HCT116 (cell line): ENCODE measurements around the gene POLR1D. TPM values are rescaled to one million over a fixed set of nuclear protein-coding genes. Genes with fewer than 3 reads are reported as not detected.
A peak's percentile ranks its signal among the peaks of the same experiment; 100 is the strongest.

Experiments
- ATAC-seq: fragments of 200-7000 bp; cut with Tn5 transposase; 2 replicates; pipeline ENCODE4 v1.9.1; 2020; ENCODE audit warnings: mild to moderate bottlenecking, moderate library complexity
- BruUV-seq: library from RNA; stranded (reverse); fragments of 400-500 nt; replicated peaks from 2 replicates; lab custom pipeline; 2021; lab: Mats Ljungman, UMichigan
- CTCF ChIA-PET: fragments of 300-600 bp; sonication (Branson Sonifier 250); formaldehyde crosslinking; loops from one replicate; lab custom pipeline; 2021; ENCODE audit warnings: antibody characterized with exemption; lab: Charles Lee
- POLR2A ChIA-PET: fragments of 300-600, 350-600 bp; sonication (Branson Sonifier 250); formaldehyde crosslinking; loops from one replicate; lab custom pipeline; 2021; ENCODE audit warnings: antibody characterized with exemption; lab: Charles Lee
- RAD21 ChIA-PET, 2 experiments: fragments of 300-600 bp; sonication (Branson Sonifier 250); formaldehyde crosslinking; loops; one replicate each; lab custom pipeline; 2023; ENCODE audit warnings: low total read pairs in 2 of 2; ENCODE audit not compliant: uncharacterized antibody in 2 of 2, unreplicated experiment in 2 of 2, low non-redundant PET in 1 of 2; lab: Charles Lee
- DNase-seq: peaks from one replicate; pipeline ENCODE4 v3.0.0-alpha.2; 2010; ENCODE audit warnings: low read depth, low spot score
- H2AFZ ChIP-seq: fragments of 200-600 bp; shearing (Covaris generic), sonication (generic); 2 replicates; pipeline ENCODE4 v1.6.1; 2017; ENCODE audit warnings: low read depth, mixed run types, mixed read lengths, antibody characterized with exemption, low read length; ENCODE audit not compliant: poor library complexity, severe bottlenecking
- H3K27ac ChIP-seq: 2 replicates; pipeline ENCODE4 v1.5.1; 2012; ENCODE audit warnings: low read depth, low read length
- H3K27me3 ChIP-seq: fragments of 200-600 bp; sonication (generic); 2 replicates; pipeline ENCODE4 v1.6.1; 2016; ENCODE audit warnings: mixed run types, low read length, mixed read lengths; ENCODE audit not compliant: insufficient read depth
- H3K36me3 ChIP-seq, 2 experiments: fragments of 200-500 bp in 1 of 2; fragments of 200-600 bp in 1 of 2; sonication (Bioruptor generic) in 1 of 2; sonication (generic) in 1 of 2; 2 replicates each; pipeline versions ENCODE4 v1.5.1 to v1.6.1; 2014 to 2016; ENCODE audit warnings: low read length in 2 of 2, inconsistent platforms in 1 of 2, mixed read lengths in 1 of 2, mixed run types in 1 of 2; ENCODE audit not compliant: insufficient read depth in 2 of 2, control insufficient read depth in 1 of 2
- H3K4me1 ChIP-seq, 2 experiments: fragments of 200-600 bp in 1 of 2; sonication (generic) in 1 of 2; 2 replicates each; pipeline versions ENCODE4 v1.5.1 to v1.6.1; 2012 to 2017; ENCODE audit warnings: low read length in 2 of 2, inconsistent platforms in 1 of 2, mild to moderate bottlenecking in 1 of 2, mixed read lengths in 1 of 2, mixed run types in 1 of 2, moderate library complexity in 1 of 2; ENCODE audit not compliant: insufficient read depth in 2 of 2, control insufficient read depth in 1 of 2
- H3K4me2 ChIP-seq: fragments of 200-600 bp; sonication (generic); 2 replicates; pipeline ENCODE4 v1.6.1; 2017; ENCODE audit warnings: mixed run types, low read length, mixed read lengths
- H3K4me3 ChIP-seq, 2 experiments: fragments of 200-600 bp in 1 of 2; sonication (generic) in 1 of 2; replicated peaks in 1 of 2; 2 replicates each; pipeline ENCODE4 v1.5.1; 2011 to 2016; ENCODE audit warnings: low read length in 2 of 2, control low read depth in 1 of 2, low read depth in 1 of 2, mild to moderate bottlenecking in 1 of 2, mixed read lengths in 1 of 2, mixed run types in 1 of 2
- H3K79me2 ChIP-seq: fragments of 200-600 bp; sonication (generic); 2 replicates; pipeline ENCODE4 v1.6.1; 2017; ENCODE audit warnings: mild to moderate bottlenecking, mixed run types, low read length, moderate library complexity, mixed read lengths; ENCODE audit not compliant: insufficient read depth
- H3K9ac ChIP-seq: fragments of 200-600 bp; sonication (generic); 2 replicates; pipeline ENCODE4 v1.6.1; 2016; ENCODE audit warnings: low read length, mixed read lengths
- H3K9me2 ChIP-seq: fragments of 200-600 bp; sonication (generic), shearing (Covaris generic); 2 replicates; pipeline ENCODE4 v1.6.1; 2017; ENCODE audit warnings: mixed run types, mild to moderate bottlenecking, moderate library complexity; ENCODE audit not compliant: insufficient read depth
- H3K9me3 ChIP-seq, 2 experiments: fragments of 200-500 bp in 1 of 2; fragments of 200-600 bp in 1 of 2; sonication (Bioruptor generic) in 1 of 2; sonication (generic) in 1 of 2; 2 replicates each; pipeline ENCODE4 v1.6.1; 2014 to 2017; ENCODE audit warnings: low read length in 2 of 2, mixed read lengths in 2 of 2, inconsistent platforms in 1 of 2, low read depth in 1 of 2, mild to moderate bottlenecking in 1 of 2, mixed run types in 1 of 2, moderate library complexity in 1 of 2; ENCODE audit not compliant: control insufficient read depth in 1 of 2, insufficient read depth in 1 of 2
- H4K20me1 ChIP-seq: fragments of 200-600 bp; sonication (generic), shearing (Covaris generic); 2 replicates; pipeline ENCODE4 v1.6.1; 2017; ENCODE audit warnings: mixed run types, mild to moderate bottlenecking, moderate library complexity; ENCODE audit not compliant: insufficient read depth
- ATF3 ChIP-seq: IDR thresholded peaks from 2 replicates; pipeline ENCODE4 v1.6.1; 2012
- CBX3 ChIP-seq: IDR thresholded peaks from 2 replicates; pipeline ENCODE4 v1.6.1; 2012; ENCODE audit warnings: low read depth
- CEBPB ChIP-seq: IDR thresholded peaks from 2 replicates; pipeline ENCODE4 v1.6.1; 2012; ENCODE audit warnings: low read depth
- EZH2 ChIP-seq: fragments of 200-600 bp; sonication (generic); IDR thresholded peaks from 2 replicates; pipeline ENCODE4 v1.6.1; 2017; ENCODE audit warnings: antibody characterized with exemption, mixed run types
- EZH2phosphoT487 ChIP-seq: fragments of 200-600 bp; IDR thresholded peaks from 2 replicates; pipeline ENCODE4 v1.6.1; 2018; ENCODE audit warnings: antibody characterized with exemption, borderline replicate concordance
- FOSL1 ChIP-seq: IDR thresholded peaks from 2 replicates; pipeline ENCODE4 v1.6.1; 2012; ENCODE audit warnings: low read depth
- MAX ChIP-seq: IDR thresholded peaks from 2 replicates; pipeline ENCODE4 v1.6.1; 2012
- POLR2AphosphoS5 ChIP-seq: IDR thresholded peaks from 2 replicates; pipeline ENCODE4 v1.6.1; 2011; ENCODE audit warnings: mild to moderate bottlenecking, low read depth, low read length, moderate library complexity
- REST ChIP-seq: IDR thresholded peaks from 2 replicates; pipeline ENCODE4 v1.6.1; 2012; ENCODE audit warnings: low read depth
- SIN3A ChIP-seq: IDR thresholded peaks from 2 replicates; pipeline ENCODE4 v1.6.1; 2012; ENCODE audit warnings: low read depth
- SRF ChIP-seq: IDR thresholded peaks from 2 replicates; pipeline ENCODE4 v1.6.1; 2012; ENCODE audit warnings: low read depth
- TCF7L2 ChIP-seq: IDR thresholded peaks from 2 replicates; pipeline ENCODE4 v1.7.0; 2011; ENCODE audit warnings: borderline replicate concordance, inconsistent platforms; ENCODE audit not compliant: insufficient read depth, insufficient read length; ENCODE audit errors: extremely low read depth
- ZFX ChIP-seq: fragments of 450-650 bp; IDR thresholded peaks from 2 replicates; pipeline ENCODE4 v1.6.1; 2017
- intact Hi-C: fragments of 100-400 bp; cut with micrococcal nuclease; formaldehyde crosslinking; loops from 2 replicates; pipeline ENCODE4 v1.10.0; 2022
- total RNA-seq: library from RNA; stranded (reverse); gene quantifications from one replicate; pipeline ENCODE4 v1.2.1, GENCODE V29; 2021; ENCODE audit not compliant: unreplicated experiment
- TF ChIP-seq, protein P1 (sequence below): IDR thresholded peaks from 2 replicates; pipeline ENCODE4 v1.6.1; 2011; ENCODE audit warnings: mild to moderate bottlenecking, low read length, moderate library complexity; ENCODE audit not compliant: insufficient replicate concordance; ENCODE audit errors: extremely low read depth

POLR1D gene
- total RNA-seq, 1 experiment from 2014 or later = 184 TPM

DNA sequence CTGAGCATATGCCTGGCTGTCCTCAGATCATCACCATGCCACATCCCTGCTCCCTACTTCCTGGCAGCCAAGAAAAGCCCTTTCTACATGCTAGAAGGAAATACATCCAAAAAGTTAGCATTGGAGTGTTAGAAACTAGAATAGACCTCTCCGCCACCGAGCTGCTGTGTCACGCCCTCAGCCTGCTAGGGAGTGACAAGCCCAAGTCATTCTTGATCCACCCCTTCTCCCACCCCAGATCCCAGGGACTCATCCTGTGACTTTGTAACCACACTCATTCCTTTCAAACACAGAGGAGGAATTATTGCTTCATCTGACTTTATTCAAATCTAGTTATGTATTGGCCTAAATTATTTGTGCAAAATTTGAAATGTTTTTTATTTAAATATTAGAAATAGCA lies 45.3 kb downstream of the POLR1D start:
- Histone ChIP-seq H3K9me3 (no peaks in the 10 kb centered on the region), H3K36me3 (peaks cover 0 to 4% of the 10 kb centered on the region in 2 experiments; a peak in 1 of 4 replicates), H2AFZ (no peak overlapping the region), H3K4me1 (no peaks in the 10 kb centered on the region), H3K9me2 (no peaks in the 10 kb centered on the region), H3K4me2 (no peak overlapping the region), H3K79me2 (no peaks in the 10 kb centered on the region), H3K27me3 (no peaks in the 10 kb centered on the region), H3K9ac (no peak overlapping the region), H3K4me3 (no peak overlapping the region), H3K27ac (no peak overlapping the region), H4K20me1 (no peaks in the 10 kb centered on the region)
- RAD21 ChIA-PET = no interaction called here
- ATAC-seq = no peak
- TSS peak; percentile 53 for BruUV-seq
- intact Hi-C loops = no loop called here
- POLR2A ChIA-PET = no interaction called here
- DNase-seq = no peak
- CTCF ChIA-PET = no interaction called here
- TF ChIP-seq SIN3A = no peak
- no peak for TF ChIP-seq POLR2AphosphoS5
- no peak for TF ChIP-seq EZH2
- TF ChIP-seq MAX = no peak
- TF ChIP-seq ATF3 = no peak
- no peak for TF ChIP-seq CEBPB
- TF ChIP-seq FOSL1 = no peak
- TF ChIP-seq CBX3 = no peak
- no peak for TF ChIP-seq ZFX
- TF ChIP-seq TCF7L2 = no peak
- TF ChIP-seq, protein P1, sequence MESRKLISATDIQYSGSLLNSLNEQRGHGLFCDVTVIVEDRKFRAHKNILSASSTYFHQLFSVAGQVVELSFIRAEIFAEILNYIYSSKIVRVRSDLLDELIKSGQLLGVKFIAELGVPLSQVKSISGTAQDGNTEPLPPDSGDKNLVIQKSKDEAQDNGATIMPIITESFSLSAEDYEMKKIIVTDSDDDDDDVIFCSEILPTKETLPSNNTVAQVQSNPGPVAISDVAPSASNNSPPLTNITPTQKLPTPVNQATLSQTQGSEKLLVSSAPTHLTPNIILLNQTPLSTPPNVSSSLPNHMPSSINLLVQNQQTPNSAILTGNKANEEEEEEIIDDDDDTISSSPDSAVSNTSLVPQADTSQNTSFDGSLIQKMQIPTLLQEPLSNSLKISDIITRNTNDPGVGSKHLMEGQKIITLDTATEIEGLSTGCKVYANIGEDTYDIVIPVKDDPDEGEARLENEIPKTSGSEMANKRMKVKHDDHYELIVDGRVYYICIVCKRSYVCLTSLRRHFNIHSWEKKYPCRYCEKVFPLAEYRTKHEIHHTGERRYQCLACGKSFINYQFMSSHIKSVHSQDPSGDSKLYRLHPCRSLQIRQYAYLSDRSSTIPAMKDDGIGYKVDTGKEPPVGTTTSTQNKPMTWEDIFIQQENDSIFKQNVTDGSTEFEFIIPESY = no peak
- no peak for TF ChIP-seq REST
- TF ChIP-seq SRF = no peak
- no peak for TF ChIP-seq EZH2phosphoT487
